IMR-90 (cell line): ENCODE results near the gene AP5B1. TPM values are rescaled to one million over a fixed set of nuclear protein-coding genes. Genes with fewer than 3 reads are reported as not detected.

ENCODE experiments used
- ATAC-seq: fragments of 200-7000 bp; cut with Tn5 transposase; 2 replicates; pipeline ENCODE4 v1.9.1; 2020; ENCODE audit warnings: low read depth, mild to moderate bottlenecking, moderate library complexity
- BruUV-seq: library from RNA; stranded (reverse); fragments of 400-500 nt; replicated peaks from 2 replicates; lab custom pipeline; 2021; lab: Mats Ljungman, UMichigan
- CTCF ChIA-PET: fragments of 300-600 bp; formaldehyde crosslinking; extraction: SDS; loops from one replicate; lab custom pipeline; 2021; ENCODE audit warnings: antibody characterized with exemption; lab: Yijun Ruan, JAX
- POLR2A ChIA-PET: fragments of 300-600 bp; sonication (Branson Sonifier 250); formaldehyde crosslinking; loops from one replicate; lab custom pipeline; 2022; ENCODE audit warnings: antibody characterized with exemption; ENCODE audit not compliant: unreplicated experiment; lab: Charles Lee
- DNase-seq: peaks from one replicate; pipeline ENCODE4 v3.0.0; 2013
- H2AFZ ChIP-seq: replicated peaks from 2 replicates; pipeline ENCODE3; 2013; ENCODE audit warnings: low read length, mild to moderate bottlenecking; ENCODE audit not compliant: poor library complexity
- H2AK5ac ChIP-seq: 2 replicates; pipeline ENCODE4 v1.6.1; 2013; ENCODE audit warnings: low read depth, low read length, inconsistent platforms
- H2AK9ac ChIP-seq: replicated peaks from 2 replicates; pipeline ENCODE3; 2013; ENCODE audit warnings: mild to moderate bottlenecking, low read depth, low read length, moderate library complexity; ENCODE audit not compliant: poor library complexity
- H2BK120ac ChIP-seq: 2 replicates; pipeline ENCODE4 v1.6.1; 2013; ENCODE audit warnings: low read depth, low read length, inconsistent platforms
- H2BK15ac ChIP-seq: 3 replicates; pipeline ENCODE4 v1.6.1; 2013; ENCODE audit warnings: low read depth, low read length, inconsistent platforms
- H2BK20ac ChIP-seq: 2 replicates; pipeline ENCODE4 v1.6.1; 2013; ENCODE audit warnings: low read depth, mild to moderate bottlenecking, inconsistent platforms, low read length, moderate library complexity
- H2BK5ac ChIP-seq: 2 replicates; pipeline ENCODE4 v1.6.1; 2013; ENCODE audit warnings: mild to moderate bottlenecking, low read depth, low read length, inconsistent platforms; ENCODE audit not compliant: poor library complexity, severe bottlenecking
- H3K14ac ChIP-seq: replicated peaks from 2 replicates; pipeline ENCODE4 v1.6.1; 2013; ENCODE audit warnings: low read depth, low read length, inconsistent platforms
- H3K18ac ChIP-seq: 2 replicates; pipeline ENCODE4 v1.6.1; 2013; ENCODE audit warnings: low read depth, low read length, control low read depth
- H3K23ac ChIP-seq: 2 replicates; pipeline ENCODE4 v1.6.1; 2013; ENCODE audit warnings: low read depth, low read length, inconsistent platforms
- H3K27ac ChIP-seq: 2 replicates; pipeline ENCODE4 v1.5.1; 2013; ENCODE audit warnings: mild to moderate bottlenecking, control low read depth, low read length; ENCODE audit not compliant: insufficient read depth
- H3K27me3 ChIP-seq: 2 replicates; pipeline ENCODE4 v1.6.1; 2013; ENCODE audit warnings: low read length; ENCODE audit not compliant: control insufficient read depth, insufficient read depth
- H3K36me3 ChIP-seq: 2 replicates; pipeline ENCODE4 v1.6.1; 2013; ENCODE audit warnings: low read length, mixed read lengths; ENCODE audit not compliant: control insufficient read depth, insufficient read depth
- H3K4ac ChIP-seq: 2 replicates; pipeline ENCODE4 v1.6.1; 2013; ENCODE audit warnings: low read depth, low read length, inconsistent platforms
- H3K4me1 ChIP-seq: 2 replicates; pipeline ENCODE4 v1.6.1; 2013; ENCODE audit warnings: low read length, mixed read lengths; ENCODE audit not compliant: control insufficient read depth, insufficient read depth
- H3K4me2 ChIP-seq: 2 replicates; pipeline ENCODE4 v1.6.1; 2013; ENCODE audit warnings: low read depth, mild to moderate bottlenecking, control low read depth, low read length, moderate library complexity
- H3K4me3 ChIP-seq: 2 replicates; pipeline ENCODE4 v1.5.1; 2013; ENCODE audit warnings: low read depth, mild to moderate bottlenecking, control low read depth, low read length, moderate library complexity; ENCODE audit not compliant: insufficient read depth
- H3K56ac ChIP-seq: 2 replicates; pipeline ENCODE4 v1.6.1; 2013; ENCODE audit warnings: low read length, inconsistent platforms; ENCODE audit not compliant: insufficient read depth; ENCODE audit errors: extremely low read depth
- H3K79me1 ChIP-seq, 2 experiments: 2 replicates each; pipeline ENCODE4 v1.6.1; 2013; ENCODE audit warnings: low read length in 2 of 2, inconsistent platforms in 1 of 2, low read depth in 1 of 2
- H3K9ac ChIP-seq: 2 replicates; pipeline ENCODE4 v1.6.1; 2013; ENCODE audit warnings: low read depth, low read length, control low read depth
- H3K9me1 ChIP-seq: 2 replicates; pipeline ENCODE4 v1.6.1; 2013; ENCODE audit warnings: low read length, inconsistent platforms; ENCODE audit not compliant: insufficient read depth
- H3K9me3 ChIP-seq: 2 replicates; pipeline ENCODE4 v1.6.1; 2013; ENCODE audit warnings: low read length; ENCODE audit not compliant: control insufficient read depth, insufficient read depth
- H4K20me1 ChIP-seq: 2 replicates; pipeline ENCODE4 v1.6.1; 2013; ENCODE audit warnings: low read length, inconsistent platforms; ENCODE audit not compliant: insufficient read depth
- H4K5ac ChIP-seq: 2 replicates; pipeline ENCODE4 v1.6.1; 2013; ENCODE audit warnings: mild to moderate bottlenecking, low read depth, low read length, control low read depth
- H4K8ac ChIP-seq, 2 experiments: 2 replicates each; pipeline ENCODE4 v1.6.1; 2013; ENCODE audit warnings: low read depth in 2 of 2, low read length in 2 of 2, control low read depth in 1 of 2, inconsistent platforms in 1 of 2
- H4K91ac ChIP-seq: 2 replicates; pipeline ENCODE4 v1.6.1; 2013; ENCODE audit warnings: low read depth, low read length, inconsistent platforms; ENCODE audit not compliant: insufficient read depth
- BHLHE40 ChIP-seq: fragments of 150-350 bp; IDR thresholded peaks from 2 replicates; pipeline ENCODE4 v1.6.1; 2016; ENCODE audit warnings: mild to moderate bottlenecking, low read depth, low read length
- CHD1 ChIP-seq: IDR thresholded peaks from 2 replicates; pipeline ENCODE4 v1.6.1; 2012; ENCODE audit warnings: low read depth, low read length, improper control_type of control experiment
- ELK1 ChIP-seq: fragments of 150-350 bp; IDR thresholded peaks from 2 replicates; pipeline ENCODE4 v1.6.1; 2016; ENCODE audit warnings: low read depth, mild to moderate bottlenecking, low read length, moderate library complexity, borderline replicate concordance
- FOS ChIP-seq: fragments of 150-350 bp; IDR thresholded peaks from 2 replicates; pipeline ENCODE4 v1.6.1; 2016; ENCODE audit warnings: low read depth, low read length
- MAFK ChIP-seq: IDR thresholded peaks from 2 replicates; pipeline ENCODE4 v1.6.1; 2012; ENCODE audit warnings: low read depth, low read length, improper control_type of control experiment
- NFE2L2 ChIP-seq: fragments of 150-350 bp; IDR thresholded peaks from 2 replicates; pipeline ENCODE4 v1.6.1; 2016; ENCODE audit warnings: low read depth, mild to moderate bottlenecking, low read length
- POLR2A ChIP-seq: IDR thresholded peaks from 2 replicates; pipeline ENCODE4 v1.6.1; 2012; ENCODE audit warnings: mild to moderate bottlenecking, low read depth, low read length
- RAD21 ChIP-seq: IDR thresholded peaks from 2 replicates; pipeline ENCODE4 v1.6.1; 2012; ENCODE audit warnings: low read length, improper control_type of control experiment
- RFX5 ChIP-seq: IDR thresholded peaks from 2 replicates; pipeline ENCODE4 v1.8.0; 2012; ENCODE audit warnings: low read depth, mild to moderate bottlenecking, low read length, moderate library complexity
- SMC3 ChIP-seq: fragments of 150-350 bp; IDR thresholded peaks from 2 replicates; pipeline ENCODE4 v1.6.1; 2016; ENCODE audit warnings: low read depth, mild to moderate bottlenecking, antibody characterized with exemption, low read length, moderate library complexity
- USF2 ChIP-seq: fragments of 150-350 bp; IDR thresholded peaks from 2 replicates; pipeline ENCODE4 v1.6.1; 2017; ENCODE audit warnings: mild to moderate bottlenecking, antibody characterized with exemption, low read length, low read depth
- WGBS, 2 experiments: methylation state at CpG; one replicate each; pipeline versions ENCODE4 v1.1.5 to v1.1.7; 2013; ENCODE audit warnings: missing lambda C conversion rate in 2 of 2; ENCODE audit not compliant: insufficient read length in 1 of 2; ENCODE audit errors: extremely low coverage in 2 of 2; 5-methylcytosine and 5-hydroxymethylcytosine counted together
- dilution Hi-C: fragments of 300-500 bp; cut with HindIII; formaldehyde crosslinking; loops from one replicate; pipeline ENCODE4 v1.14.3; 2018; ENCODE audit warnings: low sequenced_read_pairs; ENCODE audit not compliant: unreplicated experiment
- in situ Hi-C: fragments of 300-500 bp; cut with MboI; formaldehyde crosslinking; loops from 3 replicates; pipeline ENCODE4 v1.14.3; 2019; ENCODE audit warnings: low sequenced_read_pairs, inconsistent platforms, mixed read lengths
- intact Hi-C: fragments of 100-400 bp; cut with micrococcal nuclease; formaldehyde crosslinking; loops from 2 replicates; pipeline ENCODE4 v1.10.0; 2022
- polyA plus RNA-seq, 3 experiments: library from polyadenylated mRNA; depleted of rRNA; stranded (reverse); fragments of >200 nt; gene quantifications; 2 replicates each; pipeline ENCODE4 v1.2.3, GENCODE V29; 2012; ENCODE audit warnings: low replicate concordance in 1 of 3
- total RNA-seq: library from RNA; depleted of rRNA; stranded (reverse); fragments of >200 nt; gene quantifications from 2 replicates; pipeline ENCODE4 v1.2.3, GENCODE V29; 2012

The AP5B1 gene
- total and polyA plus RNA-seq, 2 of the 4 experiments (the other 2 are of a cell fraction) = 2.5 to 5.0 TPM

GRCh38 chr11:65811764-65812475 lies 31.1 kb upstream of the AP5B1 start:
- H3K9ac ChIP-seq = no peak overlapping the region
- no TSS peak for BruUV-seq

More at GRCh38 chr11:65811764-65812475, 31.1 kb upstream of the AP5B1 start:
- Histone ChIP-seq H3K4ac (no peak overlapping the region), H3K36me3 (no peaks in the 10 kb centered on the region), H4K8ac (no peak overlapping the region), H3K4me1 (no peaks in the 10 kb centered on the region), H2AK9ac (no peak overlapping the region), H2AFZ (no peak overlapping the region), H3K27ac (no peak overlapping the region), H2BK15ac (no peak overlapping the region), H2BK20ac (no peak overlapping the region), H3K9me1 (peaks cover 3% of the 10 kb centered on the region; the same call in 1 of the 2 replicates), H4K5ac (no peak overlapping the region), H3K79me1 (no peaks in the 10 kb centered on the region), H2BK120ac (no peak overlapping the region), H3K14ac (no peak overlapping the region), H3K4me3 (no peak overlapping the region), H4K91ac (no peak overlapping the region), H3K23ac (no peak overlapping the region), H3K9me3 (no peaks in the 10 kb centered on the region), H3K56ac (no peak overlapping the region), H2BK5ac (no peak overlapping the region), H3K27me3 (peaks cover 32% of the 10 kb centered on the region), H3K4me2 (no peak overlapping the region), H3K18ac (no peak overlapping the region), H2AK5ac (no peak overlapping the region), H4K20me1 (no peaks in the 10 kb centered on the region)
- 49% methylated on average over 6 of the region's 19 CpGs; no CpG with 5 or more reads in 1 of the 2 experiments for WGBS, 2 experiments
- ATAC-seq = no peak
- ChIA-PET POLR2A (no interaction called here), CTCF (no interaction called here)
- dilution Hi-C loops (no loop called here), intact Hi-C loops (no loop called here), in situ Hi-C loops (no loop called here)
- no peak for DNase-seq
- TF ChIP-seq NFE2L2 = no peak
- no peak for TF ChIP-seq FOS
- no peak for TF ChIP-seq RFX5
- TF ChIP-seq BHLHE40 = no peak
- TF ChIP-seq USF2 = no peak
- TF ChIP-seq ELK1 = no peak
- no peak for TF ChIP-seq RAD21
- TF ChIP-seq CHD1 = no peak
- TF ChIP-seq POLR2A = no peak
- no peak for TF ChIP-seq MAFK
- TF ChIP-seq SMC3 = no peak
